ENCODE measurements around the gene MED26. TPM values are rescaled to one million over a fixed set of nuclear protein-coding genes. Genes with fewer than 3 reads are reported as not detected.

Gene MED26
- total RNA-seq, 2 experiments from 2014 or later, result 12.0 to 14.5 TPM

GRCh38 chr19:16624236-16624635 is 3.8 kb downstream of the MED26 start:
- peaks cover 22% of the 10 kb centered on the region for H3K36me3 Mint-ChIP-seq
- H3K27ac Mint-ChIP-seq, result no peak overlapping the region
- peaks cover 44% of the 10 kb centered on the region for H3K4me1 Mint-ChIP-seq (ENCODE audit: low read depth)
- no peak for DNase-seq
- H3K9me3 Mint-ChIP-seq, result no peaks in the 10 kb centered on the region
- POLR2A ChIA-PET, result interaction anchor here (1.0 to 1.7 kb wide), 3 partner anchors 37 to 52 kb away, joined by 4 to 5 read pairs (median 5); partner anchors contain the start of gene SLC35E1
- H3K27me3 Mint-ChIP-seq, result no peaks in the 10 kb centered on the region
- intact Hi-C loops (cut with micrococcal nuclease), result no loop called here
- CTCF ChIA-PET, result interaction anchor here (2.0 kb wide), 1 partner anchor 11 kb away, joined by 4 read pairs; no protein-coding TSS in a partner anchor
- no peak overlapping the region for H3K4me3 Mint-ChIP-seq

- intact Hi-C loops (cut with micrococcal nuclease), result no loop called here
- Mint-ChIP-seq H3K27ac (no peak overlapping the region), H3K27me3 (no peaks in the 10 kb centered on the region), H3K9me3 (no peaks in the 10 kb centered on the region), H3K4me3 (no peak overlapping the region), H3K4me1 (ENCODE audit: low read depth) (peaks cover 47% of the 10 kb centered on the region), H3K36me3 (peaks cover 22% of the 10 kb centered on the region)
- no peak for DNase-seq
- ChIA-PET POLR2A (interaction anchor here (1.1 to 1.7 kb wide), 2 partner anchors 36 to 39 kb away, joined by 5 read pairs; no protein-coding TSS in a partner anchor), CTCF (no interaction called here)
Measured at GRCh38 chr19:16623576-16623975, 4.4 kb downstream of the MED26 start.

GRCh38 chr19:16623066-16623465 is 4.9 kb downstream of the MED26 start:
- ChIA-PET CTCF (no interaction called here), POLR2A (no interaction called here)
- no peak overlapping the region for H3K27ac Mint-ChIP-seq
- intact Hi-C loops (cut with micrococcal nuclease), result no loop called here
- peaks cover 50% of the 10 kb centered on the region for H3K4me1 Mint-ChIP-seq (ENCODE audit: low read depth)
- H3K9me3 Mint-ChIP-seq, result no peaks in the 10 kb centered on the region
- DNase-seq, result no peak
- H3K36me3 Mint-ChIP-seq, result peaks cover 22% of the 10 kb centered on the region
- H3K4me3 Mint-ChIP-seq, result no peak overlapping the region
- H3K27me3 Mint-ChIP-seq, result no peaks in the 10 kb centered on the region

DNA sequence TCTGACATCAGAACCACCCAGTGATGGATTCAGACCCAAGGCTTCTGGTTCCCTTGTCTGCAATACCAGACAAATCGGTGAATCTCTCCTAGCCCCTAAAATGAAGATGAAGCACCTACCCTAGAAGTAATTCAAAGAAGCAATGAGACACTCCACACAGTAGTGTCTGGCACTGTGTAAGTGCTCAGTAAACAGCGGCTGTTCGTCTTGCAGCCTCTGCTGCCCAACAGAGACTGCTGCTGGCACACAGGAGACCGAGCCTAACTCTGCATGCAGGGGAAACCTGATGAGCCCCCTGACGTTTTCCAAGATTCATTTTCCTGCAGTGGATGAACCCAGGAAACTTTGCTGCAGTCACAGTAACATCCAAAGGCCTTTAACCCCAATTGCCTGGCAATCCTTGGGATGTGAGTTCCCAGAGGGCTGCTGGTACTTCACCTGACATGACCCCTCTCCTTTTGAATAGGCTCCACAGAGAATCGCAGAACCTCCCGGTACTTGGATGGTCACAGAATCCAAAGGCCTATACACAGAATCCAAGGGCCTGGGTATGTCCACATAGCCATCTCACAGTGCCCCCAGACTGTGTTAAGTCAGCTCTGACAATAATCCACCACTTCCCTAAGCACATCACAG is 6.7 kb downstream of the MED26 start:
- H3K4me3 Mint-ChIP-seq, result no peak overlapping the region
- no peak overlapping the region for H3K27ac Mint-ChIP-seq
- CTCF ChIA-PET, result no interaction called here
- POLR2A ChIA-PET, result no interaction called here
- peaks cover 60% of the 10 kb centered on the region for H3K4me1 Mint-ChIP-seq (ENCODE audit: low read depth)
- DNase-seq, result no peak
- intact Hi-C loops (cut with micrococcal nuclease), result no loop called here
- no peaks in the 10 kb centered on the region for H3K27me3 Mint-ChIP-seq
- peaks cover 17% of the 10 kb centered on the region for H3K36me3 Mint-ChIP-seq
- H3K9me3 Mint-ChIP-seq, result no peaks in the 10 kb centered on the region

DNA sequence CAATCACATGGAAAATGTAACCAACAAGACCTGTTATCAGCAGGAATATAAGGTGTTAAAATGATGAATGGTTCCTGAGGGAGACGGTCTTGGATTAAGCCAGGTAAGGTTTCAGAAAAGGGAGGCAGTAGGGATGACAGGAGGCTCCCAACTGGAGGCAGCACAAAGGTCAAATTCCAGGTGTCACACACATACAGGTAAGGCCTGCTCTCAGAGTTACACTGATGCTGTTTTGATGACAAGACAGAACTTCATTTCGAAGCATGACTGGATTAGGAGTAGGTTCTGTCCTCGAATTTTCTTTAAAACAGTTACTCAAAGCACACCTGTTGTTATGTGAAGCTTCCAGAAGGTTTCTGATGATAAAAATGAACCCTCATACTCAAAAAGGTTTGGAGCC is 7.4 kb downstream of the MED26 start:
- no peaks in the 10 kb centered on the region for H3K9me3 Mint-ChIP-seq
- H3K4me3 Mint-ChIP-seq, result no peak overlapping the region
- H3K36me3 Mint-ChIP-seq, result peaks cover 15% of the 10 kb centered on the region
- no peak for DNase-seq
- CTCF ChIA-PET, result no interaction called here
- no peaks in the 10 kb centered on the region for H3K27me3 Mint-ChIP-seq
- intact Hi-C loops (cut with micrococcal nuclease), result no loop called here
- H3K27ac Mint-ChIP-seq, result no peak overlapping the region
- POLR2A ChIA-PET, result no interaction called here
- H3K4me1 Mint-ChIP-seq (ENCODE audit: low read depth), result peaks cover 59% of the 10 kb centered on the region

- Mint-ChIP-seq H3K4me1 (ENCODE audit: low read depth) (peaks cover 58% of the 10 kb centered on the region), H3K9me3 (no peaks in the 10 kb centered on the region), H3K27me3 (no peaks in the 10 kb centered on the region), H3K4me3 (no peak overlapping the region), H3K36me3 (peaks cover 9% of the 10 kb centered on the region), H3K27ac (no peak overlapping the region)
- ChIA-PET POLR2A (no interaction called here), CTCF (no interaction called here)
- DNase-seq, result no peak
- intact Hi-C loops (cut with micrococcal nuclease), result no loop called here
Measured at GRCh38 chr19:16620018-16620417, 8.0 kb downstream of the MED26 start.

DNA sequence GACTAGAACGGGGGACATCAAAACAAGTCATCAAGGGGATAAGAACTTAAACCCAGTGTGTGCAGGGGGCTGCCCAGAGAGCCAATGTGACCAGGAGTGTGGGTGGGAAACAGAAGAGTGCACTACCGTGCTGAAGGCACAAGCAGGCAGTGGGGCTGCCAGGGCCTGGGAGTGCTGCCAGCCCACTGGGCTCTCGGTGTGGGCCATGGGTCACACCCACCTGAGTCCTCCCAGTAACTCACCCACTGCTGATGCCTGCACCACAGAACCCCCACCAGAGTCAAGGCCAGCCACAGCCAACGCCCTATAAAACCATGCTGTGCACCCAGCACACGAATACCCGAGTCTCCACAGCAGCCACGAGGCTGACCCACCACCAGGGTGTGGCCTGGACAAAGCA is 8.5 kb downstream of the MED26 start:
- no peaks in the 10 kb centered on the region for H3K9me3 Mint-ChIP-seq
- peaks cover 60% of the 10 kb centered on the region for H3K4me1 Mint-ChIP-seq (ENCODE audit: low read depth)
- CTCF ChIA-PET, result no interaction called here
- intact Hi-C loops (cut with micrococcal nuclease), result no loop called here
- no peak overlapping the region for H3K4me3 Mint-ChIP-seq
- H3K27ac Mint-ChIP-seq, result no peak overlapping the region
- H3K36me3 Mint-ChIP-seq, result peaks cover 6% of the 10 kb centered on the region
- H3K27me3 Mint-ChIP-seq, result no peaks in the 10 kb centered on the region
- DNase-seq, result no peak
- POLR2A ChIA-PET, result no interaction called here

DNA sequence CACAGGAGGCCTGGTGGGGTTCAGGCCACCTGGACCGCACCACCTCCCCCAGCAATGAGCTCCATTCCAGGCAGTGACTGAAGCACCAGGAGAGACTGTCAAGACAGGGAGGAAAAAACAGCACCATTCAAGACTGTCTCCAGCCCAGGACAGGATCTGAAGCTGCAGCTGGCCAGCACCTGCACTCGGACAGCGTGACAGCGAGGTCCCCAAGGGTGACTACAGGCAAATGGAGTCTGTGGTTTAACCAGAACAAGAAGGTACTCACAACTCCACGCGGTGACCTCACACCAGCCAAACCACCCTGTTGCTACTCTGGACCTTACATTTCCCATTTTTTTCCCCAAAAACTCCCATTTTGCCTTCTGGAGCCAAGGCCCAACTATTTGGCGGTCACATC is 9.8 kb downstream of the MED26 start:
- Mint-ChIP-seq H3K4me1 (ENCODE audit: low read depth) (peaks cover 61% of the 10 kb centered on the region), H3K36me3 (no peaks in the 10 kb centered on the region), H3K27ac (no peak overlapping the region), H3K4me3 (no peak overlapping the region), H3K9me3 (no peaks in the 10 kb centered on the region), H3K27me3 (no peaks in the 10 kb centered on the region)
- intact Hi-C loops (cut with micrococcal nuclease), result no loop called here
- DNase-seq, result no peak
- ChIA-PET CTCF (no interaction called here), POLR2A (interaction anchor here (1.0 to 1.2 kb wide), 2 partner anchors 8 to 34 kb away, joined by 3 read pairs; no protein-coding TSS in a partner anchor)

GRCh38 chr19:16615808-16616207 is 12.2 kb downstream of the MED26 start:
- POLR2A ChIA-PET, result interaction anchor here (0.9 kb wide), 2 partner anchors 11 to 31 kb away, joined by 3 read pairs; no protein-coding TSS in a partner anchor
- no peak for DNase-seq
- H3K9me3 Mint-ChIP-seq, result no peaks in the 10 kb centered on the region
- H3K27ac Mint-ChIP-seq, result no peak overlapping the region
- CTCF ChIA-PET, result interaction anchor here (0.5 to 1.1 kb wide), 3 partner anchors 62 to 174 kb away, joined by 3 read pairs; no protein-coding TSS in a partner anchor
- H3K36me3 Mint-ChIP-seq, result no peaks in the 10 kb centered on the region
- peaks cover 71% of the 10 kb centered on the region for H3K4me1 Mint-ChIP-seq (ENCODE audit: low read depth)
- no peaks in the 10 kb centered on the region for H3K27me3 Mint-ChIP-seq
- H3K4me3 Mint-ChIP-seq, result no peak overlapping the region
- intact Hi-C loops (cut with micrococcal nuclease), result no loop called here

DNA sequence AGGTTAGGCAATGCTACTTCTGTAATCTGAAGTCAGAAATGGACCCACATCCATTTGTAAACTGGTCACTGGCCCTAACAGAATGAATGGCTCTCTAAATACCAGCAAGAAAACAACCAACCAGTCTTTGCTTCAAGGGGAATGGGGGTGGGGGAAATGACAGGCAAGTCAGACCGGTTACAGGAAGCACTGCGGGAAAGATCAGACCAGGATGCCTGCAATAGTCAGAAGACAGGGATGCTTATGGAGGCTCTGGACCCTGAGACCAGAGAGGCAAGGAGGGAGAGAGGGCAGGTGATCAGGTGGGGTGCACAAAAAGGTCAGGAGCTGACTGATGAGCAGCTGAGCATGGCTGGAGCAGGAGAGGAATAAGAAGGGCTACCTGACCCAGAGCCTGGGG is 13.1 kb downstream of the MED26 start:
- ChIA-PET CTCF (interaction anchor here (1.1 kb wide), 1 partner anchor 86 kb away, joined by 3 read pairs; no protein-coding TSS in a partner anchor), POLR2A (no interaction called here)
- no peak for DNase-seq
- intact Hi-C loops (cut with micrococcal nuclease), result no loop called here
- H3K9me3 Mint-ChIP-seq, result no peaks in the 10 kb centered on the region
- no peaks in the 10 kb centered on the region for H3K36me3 Mint-ChIP-seq
- no peaks in the 10 kb centered on the region for H3K27me3 Mint-ChIP-seq
- H3K4me3 Mint-ChIP-seq, result no peak overlapping the region
- no peak overlapping the region for H3K27ac Mint-ChIP-seq
- peaks cover 72% of the 10 kb centered on the region for H3K4me1 Mint-ChIP-seq (ENCODE audit: low read depth)

- intact Hi-C loops (cut with micrococcal nuclease), result no loop called here
- no peak overlapping the region for H3K27ac Mint-ChIP-seq
Measured at GRCh38 chr19:16613841-16614240, 14.2 kb downstream of the MED26 start.

DNA sequence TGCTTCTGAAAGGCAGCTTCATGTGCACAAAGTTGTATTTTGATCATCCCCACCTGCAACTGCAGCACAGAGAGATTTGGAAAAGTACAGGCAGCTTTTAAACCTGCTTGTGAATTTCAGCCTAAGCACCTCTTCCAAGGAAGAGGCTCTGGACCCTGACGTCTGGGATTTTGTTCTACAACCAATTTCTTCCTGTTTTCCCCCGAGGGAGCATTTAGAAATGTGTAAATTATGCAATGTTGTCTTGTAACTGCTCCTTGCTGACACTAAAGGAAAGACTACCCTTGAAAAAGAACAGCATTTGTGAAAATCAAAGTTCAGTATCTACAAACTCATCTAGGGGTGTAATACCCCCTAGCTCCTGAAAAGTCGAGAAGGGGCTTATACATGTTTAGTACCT is 15.4 kb downstream of the MED26 start:
- Mint-ChIP-seq H3K4me1 (ENCODE audit: low read depth) (peaks cover 69% of the 10 kb centered on the region), H3K27me3 (no peaks in the 10 kb centered on the region), H3K36me3 (no peaks in the 10 kb centered on the region), H3K27ac (no peak overlapping the region), H3K9me3 (no peaks in the 10 kb centered on the region), H3K4me3 (no peak overlapping the region)
- DNase-seq, result no peak
- intact Hi-C loops (cut with micrococcal nuclease), result loop anchor here (1.0 kb wide), 1 partner anchor 84 kb away; no protein-coding TSS in a partner anchor
- POLR2A ChIA-PET, result interaction anchor here (0.8 kb wide), 1 partner anchor 26 kb away, joined by 3 read pairs; no protein-coding TSS in a partner anchor
- CTCF ChIA-PET, result interaction anchor here (1.0 to 1.5 kb wide), 2 partner anchors 13 to 23 kb away, joined by 3 to 4 read pairs; no protein-coding TSS in a partner anchor

More at GRCh38 chr19:16613841-16614240, 14.2 kb downstream of the MED26 start:
- peaks cover 68% of the 10 kb centered on the region for H3K4me1 Mint-ChIP-seq (ENCODE audit: low read depth)
- H3K27me3 Mint-ChIP-seq, result no peaks in the 10 kb centered on the region
- H3K36me3 Mint-ChIP-seq, result no peaks in the 10 kb centered on the region
- no peak for DNase-seq
- no peaks in the 10 kb centered on the region for H3K9me3 Mint-ChIP-seq
- no peak overlapping the region for H3K4me3 Mint-ChIP-seq
- POLR2A ChIA-PET, result no interaction called here
- CTCF ChIA-PET, result interaction anchor here (1.5 kb wide), 1 partner anchor 24 kb away, joined by 3 read pairs; no protein-coding TSS in a partner anchor

GRCh38 chr19:16611121-16611520 is 16.9 kb downstream of the MED26 start:
- Mint-ChIP-seq H3K36me3 (no peaks in the 10 kb centered on the region), H3K9me3 (no peaks in the 10 kb centered on the region), H3K4me3 (no peak overlapping the region), H3K27me3 (no peaks in the 10 kb centered on the region), H3K27ac (no peak overlapping the region), H3K4me1 (ENCODE audit: low read depth) (peaks cover 59% of the 10 kb centered on the region)
- ChIA-PET CTCF (no interaction called here), POLR2A (no interaction called here)
- intact Hi-C loops (cut with micrococcal nuclease), result no loop called here
- no peak for DNase-seq
